IPS-18a (cell line): ENCODE data around the gene FGGY.

ENCODE experiments used
- H3K27ac ChIP-seq: one replicate; pipeline ENCODE4 v1.5.1; 2013; ENCODE audit warnings: low read length
- H3K27me3 ChIP-seq: one replicate; pipeline ENCODE4 v1.6.1; 2013; ENCODE audit warnings: mild to moderate bottlenecking, low read length; ENCODE audit not compliant: control insufficient read depth, insufficient read depth
- H3K36me3 ChIP-seq: one replicate; pipeline ENCODE4 v1.6.1; 2013; ENCODE audit warnings: low read depth, low read length; ENCODE audit not compliant: control insufficient read depth
- H3K4me1 ChIP-seq: one replicate; pipeline ENCODE4 v1.6.1; 2013; ENCODE audit warnings: low read depth, low read length; ENCODE audit not compliant: control insufficient read depth
- H3K4me3 ChIP-seq: one replicate; pipeline ENCODE4 v1.5.1; 2013; ENCODE audit warnings: low read length
- H3K9ac ChIP-seq: one replicate; pipeline ENCODE4 v1.6.1; 2013; ENCODE audit warnings: mild to moderate bottlenecking, low read length, moderate library complexity
- H3K9me3 ChIP-seq: one replicate; pipeline ENCODE4 v1.6.1; 2013; ENCODE audit warnings: low read depth, low read length; ENCODE audit not compliant: control insufficient read depth

FGGY gene

GRCh38 chr1:59427155-59427554 is 130.3 kb downstream of the FGGY start:
- Histone ChIP-seq H3K9ac (no peak overlapping the region), H3K36me3 (no peaks in the 10 kb centered on the region), H3K27ac (no peak overlapping the region), H3K27me3 (no peaks in the 10 kb centered on the region), H3K4me3 (no peak overlapping the region), H3K9me3 (no peaks in the 10 kb centered on the region), H3K4me1 (no peaks in the 10 kb centered on the region)

- Histone ChIP-seq H3K27ac (no peak overlapping the region), H3K9ac (no peak overlapping the region), H3K36me3 (no peaks in the 10 kb centered on the region), H3K4me1 (no peaks in the 10 kb centered on the region), H3K27me3 (no peaks in the 10 kb centered on the region), H3K9me3 (no peaks in the 10 kb centered on the region), H3K4me3 (no peak overlapping the region)
Observed at GRCh38 chr1:59427784-59428183, 130.9 kb downstream of the FGGY start.

GRCh38 chr1:59428828-59429227 is 131.9 kb downstream of the FGGY start:
- H3K9me3 ChIP-seq, result no peaks in the 10 kb centered on the region
- H3K36me3 ChIP-seq, result no peaks in the 10 kb centered on the region
- no peak overlapping the region for H3K4me3 ChIP-seq
- H3K4me1 ChIP-seq, result no peaks in the 10 kb centered on the region
- H3K27ac ChIP-seq, result no peak overlapping the region
- H3K9ac ChIP-seq, result no peak overlapping the region
- no peaks in the 10 kb centered on the region for H3K27me3 ChIP-seq

GRCh38 chr1:59429656-59430055 is 132.8 kb downstream of the FGGY start:
- H3K4me1 ChIP-seq, result no peaks in the 10 kb centered on the region
- no peaks in the 10 kb centered on the region for H3K36me3 ChIP-seq
- H3K9ac ChIP-seq, result no peak overlapping the region
- no peaks in the 10 kb centered on the region for H3K9me3 ChIP-seq
- no peaks in the 10 kb centered on the region for H3K27me3 ChIP-seq
- H3K4me3 ChIP-seq, result no peak overlapping the region
- H3K27ac ChIP-seq, result no peak overlapping the region

- H3K4me3 ChIP-seq, result no peak overlapping the region
- H3K4me1 ChIP-seq, result no peaks in the 10 kb centered on the region
Observed at GRCh38 chr1:59431566-59432294, 134.8 kb downstream of the FGGY start.

GRCh38 chr1:59432531-59433439 is 135.9 kb downstream of the FGGY start:
- H3K27ac ChIP-seq, result no peak overlapping the region
- no peaks in the 10 kb centered on the region for H3K36me3 ChIP-seq
- no peak overlapping the region for H3K9ac ChIP-seq
- H3K9me3 ChIP-seq, result no peaks in the 10 kb centered on the region
- H3K4me1 ChIP-seq, result no peaks in the 10 kb centered on the region
- H3K4me3 ChIP-seq, result no peak overlapping the region
- no peaks in the 10 kb centered on the region for H3K27me3 ChIP-seq

More at GRCh38 chr1:59431566-59432294, 134.8 kb downstream of the FGGY start:
- no peaks in the 10 kb centered on the region for H3K9me3 ChIP-seq
- H3K27me3 ChIP-seq, result no peaks in the 10 kb centered on the region
- H3K36me3 ChIP-seq, result no peaks in the 10 kb centered on the region
- H3K9ac ChIP-seq, result no peak overlapping the region
- H3K27ac ChIP-seq, result no peak overlapping the region

GRCh38 chr1:59433440-59433813 is 136.5 kb downstream of the FGGY start:
- no peak overlapping the region for H3K9ac ChIP-seq

GRCh38 chr1:59434336-59434735 is 137.4 kb downstream of the FGGY start:
- Histone ChIP-seq H3K4me3 (no peak overlapping the region), H3K36me3 (no peaks in the 10 kb centered on the region), H3K4me1 (no peaks in the 10 kb centered on the region), H3K27ac (no peak overlapping the region), H3K9ac (no peak overlapping the region), H3K9me3 (no peaks in the 10 kb centered on the region), H3K27me3 (no peaks in the 10 kb centered on the region)

More at GRCh38 chr1:59433440-59433813, 136.5 kb downstream of the FGGY start:
- Histone ChIP-seq H3K4me1 (no peaks in the 10 kb centered on the region), H3K27me3 (no peaks in the 10 kb centered on the region), H3K9me3 (no peaks in the 10 kb centered on the region), H3K27ac (no peak overlapping the region), H3K4me3 (no peak overlapping the region), H3K36me3 (no peaks in the 10 kb centered on the region)

GRCh38 chr1:59436637-59437036 is 139.7 kb downstream of the FGGY start:
- Histone ChIP-seq H3K27ac (no peak overlapping the region), H3K9me3 (no peaks in the 10 kb centered on the region), H3K36me3 (no peaks in the 10 kb centered on the region), H3K4me3 (no peak overlapping the region), H3K9ac (no peak overlapping the region), H3K4me1 (peaks cover 10% of the 10 kb centered on the region), H3K27me3 (no peaks in the 10 kb centered on the region)

- H3K9me3 ChIP-seq, result no peaks in the 10 kb centered on the region
- H3K4me1 ChIP-seq, result peaks cover 10% of the 10 kb centered on the region
- no peak overlapping the region for H3K4me3 ChIP-seq
- no peaks in the 10 kb centered on the region for H3K36me3 ChIP-seq
- H3K27me3 ChIP-seq, result no peaks in the 10 kb centered on the region
- H3K9ac ChIP-seq, result no peak overlapping the region
- no peak overlapping the region for H3K27ac ChIP-seq
Observed at GRCh38 chr1:59438058-59438560, 141.2 kb downstream of the FGGY start.

- H3K9ac ChIP-seq, result no peak overlapping the region
- H3K36me3 ChIP-seq, result no peaks in the 10 kb centered on the region
- H3K4me1 ChIP-seq, result peaks cover 22% of the 10 kb centered on the region
- H3K9me3 ChIP-seq, result no peaks in the 10 kb centered on the region
- H3K27me3 ChIP-seq, result no peaks in the 10 kb centered on the region
- H3K4me3 ChIP-seq, result no peak overlapping the region
- no peak overlapping the region for H3K27ac ChIP-seq
Observed at GRCh38 chr1:59442492-59442891, 145.6 kb downstream of the FGGY start.
